HG03571 (cell line): ENCODE data around the gene FUT7.
A peak's percentile ranks its signal among the peaks of the same experiment; 100 is the strongest.

Source experiments
- ATAC-seq: cut with Tn5 transposase; IDR thresholded peaks from one replicate; pipeline ENCODE4 v1.9.1; 2021; ENCODE audit not compliant: unreplicated experiment

The FUT7 gene

GRCh38 chr9:137031904-137032640 lies at the start of gene FUT7:
TSS of gene FUT7 (minus strand) at chr9:137032088. CDS start at chr9:137031991, 97 bp downstream.
- ATAC-seq: no peak

GRCh38 chr9:137080260-137081122 lies 48.6 kb upstream of the FUT7 start:
- no peak for ATAC-seq

- no peak for ATAC-seq
Observed at GRCh38 chr9:137079401-137079787, 47.5 kb upstream of the FUT7 start.

- no peak for ATAC-seq
Observed at GRCh38 chr9:137078701-137079400, 47.0 kb upstream of the FUT7 start.

- peak; percentile 24 for ATAC-seq
Observed at GRCh38 chr9:137077758-137078693, 46.1 kb upstream of the FUT7 start.

GRCh38 chr9:137077010-137077747 lies 45.3 kb upstream of the FUT7 start, which contains the start of gene UAP1L1:
TSS of gene UAP1L1 (plus strand) at chr9:137077517. CDS start at chr9:137077533, 16 bp downstream.
- peak; percentile 60 for ATAC-seq

GRCh38 chr9:137076636-137077009 lies 44.7 kb upstream of the FUT7 start:
- no peak for ATAC-seq

GRCh38 chr9:137075275-137075775 lies 43.4 kb upstream of the FUT7 start:
- ATAC-seq: no peak

GRCh38 chr9:137074657-137075274 lies 42.9 kb upstream of the FUT7 start:
- ATAC-seq: no peak

GRCh38 chr9:137073992-137074399 lies 42.1 kb upstream of the FUT7 start:
- no peak for ATAC-seq

- no peak for ATAC-seq
Observed at GRCh38 chr9:137071282-137071681, 39.4 kb upstream of the FUT7 start.

- ATAC-seq: peak; percentile 5
Observed at GRCh38 chr9:137070906-137071275, 39.0 kb upstream of the FUT7 start.

GRCh38 chr9:137070201-137070905 lies 38.5 kb upstream of the FUT7 start, which contains the start of gene SAPCD2:
TSS of gene SAPCD2 (minus strand) at chr9:137070557. CDS start at chr9:137070460, 97 bp downstream.
- peak; percentile 55 for ATAC-seq

GRCh38 chr9:137069508-137070091 lies 37.7 kb upstream of the FUT7 start:
- ATAC-seq: peak; percentile 13

GRCh38 chr9:137068539-137069507 lies 36.9 kb upstream of the FUT7 start:
- ATAC-seq: no peak

GRCh38 chr9:137067860-137068538 lies 36.1 kb upstream of the FUT7 start:
- ATAC-seq: no peak
